NB4 (cell line): ENCODE results near the gene ADARB2.

ENCODE experiments used
- DNase-seq: peaks from one replicate; pipeline ENCODE4 v3.0.0; 2010; ENCODE audit warnings: low read depth
- H3K4me3 ChIP-seq: one replicate; pipeline ENCODE4 v1.5.1; 2011; ENCODE audit warnings: mild to moderate bottlenecking, low read depth, low read length, moderate library complexity
- CTCF ChIP-seq: IDR thresholded peaks from one replicate; pipeline ENCODE4 v1.5.1; 2012; ENCODE audit warnings: low read depth, low read length
- MAX ChIP-seq: IDR thresholded peaks from 2 replicates; pipeline ENCODE4 v1.6.1; 2011; ENCODE audit warnings: low read depth, low read length
- MYC ChIP-seq: IDR thresholded peaks from 2 replicates; pipeline ENCODE4 v1.6.1; 2011; ENCODE audit warnings: low read depth, low read length
- POLR2A ChIP-seq: IDR thresholded peaks from 2 replicates; pipeline ENCODE4 v1.6.1; 2011; ENCODE audit warnings: mild to moderate bottlenecking; ENCODE audit not compliant: insufficient read length; ENCODE audit errors: extremely low read depth

The ADARB2 gene

GRCh38 chr10:1569208-1569607 lies 168.1 kb downstream of the ADARB2 start:
- no peak overlapping the region for H3K4me3 ChIP-seq
- TF ChIP-seq CTCF, result no peak
- no peak for TF ChIP-seq POLR2A
- no peak for TF ChIP-seq MYC
- no peak for TF ChIP-seq MAX
- no peak for DNase-seq

GRCh38 chr10:1567742-1568495 lies 169.4 kb downstream of the ADARB2 start:
- no peak for DNase-seq
- no peak overlapping the region for H3K4me3 ChIP-seq
- no peak for TF ChIP-seq MAX
- no peak for TF ChIP-seq POLR2A
- no peak for TF ChIP-seq CTCF
- no peak for TF ChIP-seq MYC

- DNase-seq, result no peak
- TF ChIP-seq CTCF (no peak), POLR2A (no peak), MAX (no peak), MYC (no peak)
- H3K4me3 ChIP-seq, result no peak overlapping the region
Observed at GRCh38 chr10:1567152-1567551, 170.2 kb downstream of the ADARB2 start.

GRCh38 chr10:1564791-1565190 lies 172.5 kb downstream of the ADARB2 start:
- H3K4me3 ChIP-seq, result no peak overlapping the region
- DNase-seq, result no peak

GRCh38 chr10:1563028-1563427 lies 174.3 kb downstream of the ADARB2 start:
- no peak overlapping the region for H3K4me3 ChIP-seq
- no peak for DNase-seq
- TF ChIP-seq CTCF (no peak), POLR2A (no peak), MAX (no peak), MYC (no peak)

More at GRCh38 chr10:1564791-1565190, 172.5 kb downstream of the ADARB2 start:
- TF ChIP-seq MYC (no peak), CTCF (no peak), MAX (no peak), POLR2A (no peak)
